Mesenchymal stem cell (in vitro differentiated cells and primary cell): Measurements from ENCODE around the gene NTF4.
"Not testable (repeated sequence)": the region's sequence is repeated elsewhere in the genome, so short reads cannot be mapped to it uniquely, and the experiment has no call there.

Experiments used
- DNase-seq: peaks from one replicate; pipeline ENCODE4 v3.0.0-alpha.2; 2013
- H2AFZ ChIP-seq: one replicate; pipeline ENCODE4 v1.6.1; 2013; ENCODE audit warnings: low read depth, mild to moderate bottlenecking, control low read depth, inconsistent platforms, low read length, moderate library complexity
- H2AK5ac ChIP-seq: 2 replicates; pipeline ENCODE4 v1.6.1; 2013; ENCODE audit warnings: low read length, moderate library complexity, mild to moderate bottlenecking, inconsistent platforms; ENCODE audit not compliant: severe bottlenecking
- H2BK120ac ChIP-seq: one replicate; pipeline ENCODE4 v1.6.1; 2013; ENCODE audit warnings: low read depth, mild to moderate bottlenecking, inconsistent platforms, low read length, moderate library complexity
- H2BK12ac ChIP-seq, 2 experiments: one replicate each; pipeline ENCODE4 v1.6.1; 2013; ENCODE audit warnings: inconsistent platforms in 2 of 2, low read length in 2 of 2, mild to moderate bottlenecking in 2 of 2, moderate library complexity in 2 of 2, control low read depth in 1 of 2
- H2BK15ac ChIP-seq: one replicate; pipeline ENCODE4 v1.6.1; 2013; ENCODE audit warnings: mild to moderate bottlenecking, low read depth, inconsistent platforms; ENCODE audit not compliant: poor library complexity, severe bottlenecking
- H2BK5ac ChIP-seq: 2 replicates; pipeline ENCODE4 v1.6.1; 2013; ENCODE audit warnings: low read depth, mild to moderate bottlenecking, low read length, control low read depth, inconsistent platforms; ENCODE audit not compliant: poor library complexity, severe bottlenecking
- H3K14ac ChIP-seq, 2 experiments: one replicate each; pipeline ENCODE4 v1.6.1; 2013; ENCODE audit warnings: inconsistent platforms in 2 of 2, low read length in 2 of 2, control low read depth in 1 of 2, mild to moderate bottlenecking in 1 of 2, moderate library complexity in 1 of 2
- H3K18ac ChIP-seq, 2 experiments: one replicate each; pipeline ENCODE4 v1.6.1; 2013; ENCODE audit warnings: inconsistent platforms in 2 of 2, low read length in 2 of 2, control low read depth in 1 of 2, low read depth in 1 of 2, mild to moderate bottlenecking in 1 of 2
- H3K23ac ChIP-seq, 2 experiments: one replicate each; pipeline ENCODE4 v1.6.1; 2013; ENCODE audit warnings: inconsistent platforms in 2 of 2, low read length in 2 of 2, mild to moderate bottlenecking in 2 of 2, moderate library complexity in 2 of 2, control low read depth in 1 of 2
- H3K27ac ChIP-seq: 2 replicates; pipeline ENCODE4 v1.5.1; 2013; ENCODE audit warnings: mild to moderate bottlenecking, moderate library complexity, low read length, control low read depth, inconsistent platforms; ENCODE audit not compliant: poor library complexity, severe bottlenecking
- H3K27me3 ChIP-seq, 2 experiments: 2 replicates each; pipeline versions ENCODE4 v1.6.1 to v1.7.0; 2013; ENCODE audit warnings: low read length in 2 of 2, mild to moderate bottlenecking in 2 of 2, moderate library complexity in 2 of 2, control low read depth in 1 of 2, inconsistent platforms in 1 of 2; ENCODE audit not compliant: control insufficient read depth in 1 of 2, insufficient read depth in 1 of 2
- H3K36me3 ChIP-seq, 2 experiments: 2 replicates each; pipeline versions ENCODE4 v1.6.1 to v1.7.0; 2013; ENCODE audit warnings: low read length in 2 of 2, control low read depth in 1 of 2, inconsistent platforms in 1 of 2, low read depth in 1 of 2, mild to moderate bottlenecking in 1 of 2; ENCODE audit not compliant: insufficient read depth in 2 of 2, control insufficient read depth in 1 of 2
- H3K4ac ChIP-seq, 2 experiments: one replicate each; pipeline ENCODE4 v1.6.1; 2013; ENCODE audit warnings: inconsistent platforms in 2 of 2, low read length in 2 of 2, mild to moderate bottlenecking in 2 of 2, moderate library complexity in 2 of 2, control low read depth in 1 of 2, low read depth in 1 of 2
- H3K4me1 ChIP-seq: 2 replicates; pipeline ENCODE4 v1.6.1; 2013; ENCODE audit warnings: low read depth, low read length, control low read depth; ENCODE audit not compliant: control insufficient read depth, insufficient read depth
- H3K4me2 ChIP-seq: 2 replicates; pipeline ENCODE4 v1.6.1; 2013; ENCODE audit warnings: low read length, mild to moderate bottlenecking, inconsistent platforms; ENCODE audit not compliant: poor library complexity, severe bottlenecking
- H3K4me3 ChIP-seq, 2 experiments: 2 replicates each; pipeline versions ENCODE4 v1.5.1 to v1.7.0; 2013; ENCODE audit warnings: low read length in 2 of 2, mild to moderate bottlenecking in 2 of 2, control low read depth in 1 of 2, low read depth in 1 of 2; ENCODE audit not compliant: insufficient read depth in 1 of 2
- H3K79me1 ChIP-seq: replicated peaks from 2 replicates; pipeline ENCODE4 v1.6.1; 2013; ENCODE audit warnings: mild to moderate bottlenecking, control low read depth, low read length, inconsistent platforms; ENCODE audit not compliant: poor library complexity, severe bottlenecking
- H3K9ac ChIP-seq: 2 replicates; pipeline ENCODE4 v1.7.0; 2013; ENCODE audit warnings: mild to moderate bottlenecking, low read length, moderate library complexity
- H3K9me3 ChIP-seq: 2 replicates; pipeline ENCODE4 v1.7.0; 2013; ENCODE audit warnings: mild to moderate bottlenecking, low read length; ENCODE audit not compliant: control insufficient read depth
- H4K8ac ChIP-seq: one replicate; pipeline ENCODE4 v1.6.1; 2013; ENCODE audit warnings: inconsistent platforms, mild to moderate bottlenecking, low read length, moderate library complexity
- H4K91ac ChIP-seq: one replicate; pipeline ENCODE4 v1.6.1; 2013; ENCODE audit warnings: mild to moderate bottlenecking, low read length, inconsistent platforms
- WGBS: methylation state at CpG from one replicate; pipeline ENCODE4 v1.1.7; 2013; ENCODE audit warnings: mixed read lengths; 5-methylcytosine and 5-hydroxymethylcytosine counted together

NTF4 gene

GRCh38 chr19:49019242-49019932 lies 45.2 kb downstream of the NTF4 start:
- H2BK120ac ChIP-seq, result no peak overlapping the region
- 30% methylated on average over 41 of the region's 41 CpGs for WGBS

GRCh38 chr19:49018388-49019241 lies 46.0 kb downstream of the NTF4 start:
- not testable (repeated sequence) for H2AFZ ChIP-seq, H2AK5ac ChIP-seq, H2BK5ac ChIP-seq, H2BK12ac ChIP-seq, H3K79me1 ChIP-seq, H3K4ac ChIP-seq, H3K18ac ChIP-seq, H3K9me3 ChIP-seq, H4K8ac ChIP-seq, H4K91ac ChIP-seq, H3K14ac ChIP-seq, H3K23ac ChIP-seq, H2BK15ac ChIP-seq, DNase-seq, H3K27ac ChIP-seq, H2BK120ac ChIP-seq
- Histone ChIP-seq H3K9ac (peak overlapping the region; percentile 45), H3K27me3 (peaks cover 5 to 30% of the 10 kb centered on the region in 2 experiments), H3K4me1 (peaks cover 15% of the 10 kb centered on the region), H3K4me3 (peak overlapping the region in 1 of 2 experiments; percentile 70), H3K4me2 (peak overlapping the region; percentile 85), H3K36me3 (peaks cover 24 to 32% of the 10 kb centered on the region in 2 experiments)
- 53% methylated on average over 49 of the region's 50 CpGs for WGBS

More at GRCh38 chr19:49019242-49019932, 45.2 kb downstream of the NTF4 start:
- Histone ChIP-seq H2BK12ac (no peak overlapping the region), H3K4me1 (peaks cover 15% of the 10 kb centered on the region), H3K4me3 (peak overlapping the region in 1 of 2 experiments; percentile 70), H3K4me2 (no peak overlapping the region), H3K27me3 (peaks cover 5 to 30% of the 10 kb centered on the region in 2 experiments), H3K36me3 (peaks cover 18 to 27% of the 10 kb centered on the region in 2 experiments), H2AK5ac (no peak overlapping the region), H2BK15ac (no peak overlapping the region), H3K23ac (no peak overlapping the region), H4K8ac (no peak overlapping the region), H3K14ac (no peak overlapping the region), H3K9me3 (no peaks in the 10 kb centered on the region), H2BK5ac (no peak overlapping the region), H3K4ac (no peak overlapping the region), H4K91ac (no peak overlapping the region), H3K79me1 (no peaks in the 10 kb centered on the region), H3K27ac (no peak overlapping the region), H3K18ac (no peak overlapping the region), H2AFZ (no peak overlapping the region), H3K9ac (no peak overlapping the region)
- DNase-seq, result no peak

- Histone ChIP-seq H3K9me3 (no peaks in the 10 kb centered on the region), H3K9ac (peak overlapping the region; percentile 45), H3K36me3 (peaks cover 26 to 32% of the 10 kb centered on the region in 2 experiments), H4K8ac (no peak overlapping the region), H2BK12ac (no peak overlapping the region), H2AK5ac (no peak overlapping the region), H3K4ac (peak overlapping the region in 1 of 2 experiments; percentile 17), H3K4me2 (peak overlapping the region; percentile 85), H2BK5ac (no peak overlapping the region), H3K18ac (no peak overlapping the region), H4K91ac (no peak overlapping the region), H3K4me3 (peak overlapping the region; percentile 44 to 70), H3K14ac (no peak overlapping the region), H2BK120ac (no peak overlapping the region), H3K4me1 (peaks cover 15% of the 10 kb centered on the region), H3K23ac (no peak overlapping the region), H3K27ac (no peak overlapping the region), H2AFZ (no peak overlapping the region), H2BK15ac (no peak overlapping the region), H3K79me1 (no peaks in the 10 kb centered on the region), H3K27me3 (peaks cover 5 to 30% of the 10 kb centered on the region in 2 experiments)
- WGBS, result 1% methylated on average over 48 of the region's 62 CpGs
- DNase-seq, result peak; percentile 72
Measured at GRCh38 chr19:49017666-49018351, 46.8 kb downstream of the NTF4 start.
